HepG2 (cell line): ENCODE data around the gene CLPX. TPM values are rescaled to one million over a fixed set of nuclear protein-coding genes. Genes with fewer than 3 reads are reported as not detected.

Source experiments
- MTF2 ChIP-seq: sonication (generic); formaldehyde crosslinking; IDR thresholded peaks from 2 replicates; pipeline ENCODE4 v1.5.0; 2020; ENCODE audit warnings: missing genetic modification reagents, borderline replicate concordance
- PATZ1 ChIP-seq: sonication (generic); formaldehyde crosslinking; IDR thresholded peaks from 2 replicates; pipeline ENCODE4 v1.4.0; 2020; ENCODE audit warnings: missing genetic modification reagents
- SMC3 ChIP-seq: IDR thresholded peaks from 2 replicates; pipeline ENCODE4 v1.6.1; 2011; ENCODE audit warnings: low read length, improper control_type of control experiment
- TBL1XR1 ChIP-seq: fragments of 150-350 bp; IDR thresholded peaks from 2 replicates; pipeline ENCODE4 v1.6.1; 2014; ENCODE audit warnings: borderline replicate concordance, low read length; ENCODE audit not compliant: partially characterized antibody
- XRCC5 ChIP-seq: fragments of 200-400 bp; formaldehyde crosslinking; optimal IDR thresholded peaks from 2 replicates; pipeline ENCODE3; 2017; ENCODE audit warnings: mild to moderate bottlenecking, low read length
- ZBTB33 ChIP-seq: sonication (generic); formaldehyde crosslinking; IDR thresholded peaks from 2 replicates; pipeline ENCODE4 v1.4.0; 2020; ENCODE audit warnings: missing genetic modification reagents
- ZNF740 ChIP-seq: sonication (generic); formaldehyde crosslinking; IDR thresholded peaks from 2 replicates; pipeline ENCODE4 v1.4.0; 2020; ENCODE audit warnings: missing genetic modification reagents
- ZNF782 ChIP-seq: sonication (generic); formaldehyde crosslinking; IDR thresholded peaks from 2 replicates; pipeline ENCODE4 v1.4.0; 2020; ENCODE audit warnings: missing genetic modification reagents, mild to moderate bottlenecking, borderline replicate concordance
- polyA plus RNA-seq, 8 experiments: library from polyadenylated mRNA; depleted of rRNA in 3 of 8; stranded (reverse) in 7 of 8; unstranded in 1 of 8; fragments of >200 nt; fragmentation: Illumina TruSeq in 4 of 8; extraction: Trizol in 4 of 8; gene quantifications; 2 replicates each; pipeline versions ENCODE4 v1.2.1 to v1.2.3, GENCODE V29; 2011 to 2016; ENCODE audit warnings: low read depth in 4 of 8, missing spikeins in 1 of 8, mixed read lengths in 1 of 8; ENCODE audit not compliant: insufficient read depth in 1 of 8
- total RNA-seq, 5 experiments: library from RNA; depleted of rRNA; stranded (reverse); fragments of >200 nt; fragmentation: Illumina TruSeq; extraction: Trizol; gene quantifications; 2 replicates each; pipeline ENCODE4 v1.2.3, GENCODE V29; 2016; ENCODE audit warnings: low read depth in 1 of 5
- TF ChIP-seq, protein P1 (sequence below): IDR thresholded peaks from 2 replicates; pipeline ENCODE4 v1.6.1; 2016; ENCODE audit warnings: missing compliant biosample characterization, missing genetic modification reagents, borderline replicate concordance

CLPX gene
- total and polyA plus RNA-seq, 2 of the 13 experiments (the other 11 are each of a cell fraction or from before 2014, with no cell fraction given): 33.9 to 61.3 TPM

DNA sequence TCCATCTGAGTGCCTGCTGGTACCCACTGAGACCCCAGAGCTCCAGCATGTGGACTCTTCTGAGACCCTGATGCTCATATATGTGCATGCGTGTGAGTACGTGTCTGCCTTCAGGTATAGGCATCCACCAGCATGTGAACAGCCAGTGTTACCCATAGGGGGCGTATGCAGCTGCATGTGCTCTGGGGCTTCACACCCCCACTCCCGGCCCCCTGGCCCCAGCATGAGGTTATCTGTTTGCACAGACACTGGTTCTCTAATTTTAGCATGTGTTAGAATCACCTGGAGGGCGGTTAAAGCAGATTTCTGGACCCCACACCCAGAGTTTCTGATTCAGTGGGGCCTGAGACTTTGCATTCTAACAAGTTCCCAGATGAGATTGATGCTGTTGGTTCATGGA is 27.0 kb upstream of the CLPX start (continued):
- TF ChIP-seq ZNF740 (CRISPR knock-in tag) (peak; percentile 98), TBL1XR1 (no peak), MTF2 (no peak), PATZ1 (CRISPR knock-in tag) (peak; percentile 78), ZNF782 (no peak), ZBTB33 (CRISPR knock-in tag) (no peak), XRCC5 (peak; percentile 32), SMC3 (peak; percentile 36)
- TF ChIP-seq, protein P1, sequence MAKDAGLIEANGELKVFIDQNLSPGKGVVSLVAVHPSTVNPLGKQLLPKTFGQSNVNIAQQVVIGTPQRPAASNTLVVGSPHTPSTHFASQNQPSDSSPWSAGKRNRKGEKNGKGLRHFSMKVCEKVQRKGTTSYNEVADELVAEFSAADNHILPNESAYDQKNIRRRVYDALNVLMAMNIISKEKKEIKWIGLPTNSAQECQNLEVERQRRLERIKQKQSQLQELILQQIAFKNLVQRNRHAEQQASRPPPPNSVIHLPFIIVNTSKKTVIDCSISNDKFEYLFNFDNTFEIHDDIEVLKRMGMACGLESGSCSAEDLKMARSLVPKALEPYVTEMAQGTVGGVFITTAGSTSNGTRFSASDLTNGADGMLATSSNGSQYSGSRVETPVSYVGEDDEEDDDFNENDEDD (CRISPR knock-in tag): peak; percentile 49; the same call in 1 of the 2 replicates
